ENCODE measurements around the gene DNASE2. TPM values are rescaled to one million over a fixed set of nuclear protein-coding genes. Genes with fewer than 3 reads are reported as not detected.
A peak's percentile ranks its signal among the peaks of the same experiment; 100 is the strongest.

The DNASE2 gene
- total RNA-seq, 1 donor from 2014 or later, result 23.6 TPM

DNA sequence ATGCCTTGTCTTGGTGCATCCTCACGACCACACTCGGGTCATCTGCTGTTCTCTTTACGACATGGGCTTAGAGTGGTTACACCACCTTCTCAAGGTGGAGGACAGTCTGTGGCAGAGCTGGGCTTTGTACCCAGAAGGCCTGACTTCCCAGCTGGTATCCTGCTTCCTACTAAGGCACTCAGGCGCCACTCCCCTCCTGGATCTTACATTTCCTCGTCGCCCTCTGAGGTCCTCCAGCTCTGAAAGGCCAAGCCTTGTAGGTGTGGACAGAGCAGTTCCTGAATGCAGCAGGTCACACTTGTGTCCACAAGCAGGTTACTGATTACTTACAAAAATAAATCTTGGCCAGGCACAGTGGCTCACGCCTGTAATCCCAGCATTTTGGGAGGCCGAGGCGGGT lies 25.9 kb upstream of the DNASE2 start:
- DNase-seq (ENCODE audit: extremely low spot score in 2 of 2), result no peak
- Histone ChIP-seq H3K36me3 (no peaks in the 10 kb centered on the region), H3K9me3 (no peaks in the 10 kb centered on the region), H3K4me3 (no peak overlapping the region), H3K27me3 (no peaks in the 10 kb centered on the region), H3K4me1 (peaks cover 5% of the 10 kb centered on the region), H3K27ac (no peak overlapping the region)
- intact Hi-C loops (cut with DNase I), result no loop called here
- TF ChIP-seq POLR2AphosphoS5 (IDR thresholded peaks at IDR 0.05; ENCODE audit: insufficient read depth in 1 of 2, low read depth in 1 of 2) (no peak), POLR2A (IDR thresholded peaks at IDR 0.05) (no peak), CTCF (IDR thresholded peaks at IDR 0.05) (no peak)

DNA sequence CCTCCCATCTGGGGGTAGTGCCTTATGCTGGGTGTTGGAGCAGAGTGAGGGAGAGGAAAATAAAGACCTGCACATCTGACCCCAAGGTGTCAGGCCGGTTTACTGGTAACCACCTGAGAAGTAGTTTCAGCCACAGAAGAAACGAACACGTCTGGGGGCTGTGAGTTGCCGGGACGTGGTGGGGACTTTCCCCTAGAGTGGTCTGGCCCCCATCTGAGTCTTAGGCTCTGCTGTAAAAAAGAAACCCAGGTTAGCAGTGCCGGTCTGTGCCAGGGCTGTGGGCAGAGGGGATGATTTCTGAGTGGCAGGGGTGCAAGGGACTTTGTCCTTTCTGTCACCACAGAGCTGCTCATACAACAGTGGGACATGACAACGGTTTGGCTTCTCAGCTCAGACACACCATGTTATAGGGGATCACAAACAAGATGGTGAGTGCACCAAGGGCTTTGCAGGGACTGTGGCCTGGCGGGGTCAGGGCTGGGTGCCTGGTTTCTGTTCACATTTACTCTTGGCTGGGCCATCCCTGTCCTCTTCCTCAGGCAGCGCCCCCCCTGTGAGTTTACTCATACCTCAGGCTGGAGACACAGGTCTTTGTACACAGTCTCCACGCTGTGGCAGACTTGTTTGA lies 18.8 kb upstream of the DNASE2 start:
- TF ChIP-seq POLR2AphosphoS5 (IDR thresholded peaks at IDR 0.05; ENCODE audit: insufficient read depth in 1 of 2, low read depth in 1 of 2), result no peak
- no peak for TF ChIP-seq CTCF (IDR thresholded peaks at IDR 0.05)
- TF ChIP-seq POLR2A (IDR thresholded peaks at IDR 0.05), result no peak
- Histone ChIP-seq H3K36me3 (peaks cover 0 to 34% of the 10 kb centered on the region in 2 donors), H3K27ac (no peak overlapping the region), H3K4me3 (no peak overlapping the region), H3K9me3 (no peaks in the 10 kb centered on the region), H3K27me3 (no peaks in the 10 kb centered on the region), H3K4me1 (no peaks in the 10 kb centered on the region)
- DNase-seq (ENCODE audit: extremely low spot score in 2 of 2), result no peak
- intact Hi-C loops (cut with DNase I), result loop anchor here (10.0 kb wide), 1 partner anchor 1555 kb away; the partner anchor contains the start of genes CCDC159 and TMEM205

- intact Hi-C loops (cut with DNase I), result loop anchor here (10.0 kb wide), 1 partner anchor 1552 kb away; the partner anchor contains the start of genes CCDC159 and TMEM205
- Histone ChIP-seq H3K9me3 (no peaks in the 10 kb centered on the region), H3K27me3 (no peaks in the 10 kb centered on the region), H3K4me3 (no peak overlapping the region), H3K36me3 (peaks cover 0 to 50% of the 10 kb centered on the region in 2 donors), H3K27ac (no peak overlapping the region), H3K4me1 (peaks cover 12% of the 10 kb centered on the region)
- TF ChIP-seq POLR2AphosphoS5 (IDR thresholded peaks at IDR 0.05; ENCODE audit: insufficient read depth in 1 of 2, low read depth in 1 of 2), result no peak
- no peak for TF ChIP-seq CTCF (IDR thresholded peaks at IDR 0.05)
- TF ChIP-seq POLR2A (IDR thresholded peaks at IDR 0.05), result no peak
- no peak for DNase-seq (ENCODE audit: extremely low spot score in 2 of 2)
Observed at GRCh38 chr19:12896460-12896859, 15.2 kb upstream of the DNASE2 start.

DNA sequence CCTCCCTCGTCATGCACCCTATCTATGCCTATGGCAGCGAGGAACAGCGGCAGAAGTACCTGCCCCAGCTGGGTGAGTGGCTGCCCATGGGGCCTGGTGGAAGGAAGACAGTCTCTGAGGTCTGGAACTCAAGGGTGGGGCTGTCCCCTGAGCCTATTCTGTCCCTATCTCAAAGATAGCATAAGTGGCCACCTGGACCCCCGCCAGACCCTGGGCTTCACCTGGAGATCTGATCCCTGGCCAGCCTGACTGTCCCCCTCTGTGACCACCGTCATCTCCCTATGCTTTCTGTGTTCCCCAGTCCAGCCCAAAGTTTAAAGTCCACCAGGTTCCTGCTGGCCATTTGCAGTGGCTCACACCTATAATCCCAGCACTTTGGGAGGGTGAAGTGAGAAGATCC lies 12.3 kb upstream of the DNASE2 start:
- Histone ChIP-seq H3K4me1 (peaks cover 14% of the 10 kb centered on the region), H3K9me3 (no peaks in the 10 kb centered on the region), H3K27me3 (no peaks in the 10 kb centered on the region), H3K4me3 (no peak overlapping the region), H3K36me3 (peaks cover 0 to 37% of the 10 kb centered on the region in 2 donors), H3K27ac (no peak overlapping the region)
- intact Hi-C loops (cut with DNase I), result loop anchor here (10.0 kb wide), 1 partner anchor 1549 kb away; the partner anchor contains the start of genes CCDC159 and TMEM205
- TF ChIP-seq POLR2A (IDR thresholded peaks at IDR 0.05) (no peak), POLR2AphosphoS5 (IDR thresholded peaks at IDR 0.05; ENCODE audit: insufficient read depth in 1 of 2, low read depth in 1 of 2) (no peak), CTCF (IDR thresholded peaks at IDR 0.05) (no peak)
- no peak for DNase-seq (ENCODE audit: extremely low spot score in 2 of 2)

DNA sequence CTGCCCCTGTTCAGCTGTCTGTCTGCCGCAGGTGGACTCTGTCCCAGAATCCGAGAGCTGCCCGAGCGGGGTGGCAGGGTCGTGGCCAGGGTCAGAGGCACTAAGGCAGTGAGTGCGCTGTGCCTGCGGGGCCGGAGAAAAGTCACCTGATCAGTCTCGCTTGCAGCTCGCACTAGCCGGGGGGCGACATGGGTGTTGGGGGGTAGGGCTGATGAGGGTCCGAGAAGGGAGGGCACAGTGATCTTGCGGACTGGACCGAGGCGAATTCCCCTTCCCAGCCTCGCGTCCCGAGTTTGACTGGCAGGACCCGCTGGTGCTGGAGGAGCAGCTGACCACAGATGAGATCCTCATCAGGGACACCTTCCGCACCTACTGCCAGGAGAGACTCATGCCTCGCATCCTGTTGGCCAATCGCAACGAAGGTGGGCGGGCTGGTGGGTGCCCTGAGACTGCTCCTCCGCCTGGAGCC lies 10.3 kb upstream of the DNASE2 start:
- Histone ChIP-seq H3K4me1 (peaks cover 14% of the 10 kb centered on the region), H3K27me3 (no peaks in the 10 kb centered on the region), H3K36me3 (peaks cover 0 to 21% of the 10 kb centered on the region in 2 donors), H3K27ac (peak overlapping the region; percentile 71), H3K4me3 (peak overlapping the region; percentile 89 to 92), H3K9me3 (no peaks in the 10 kb centered on the region)
- intact Hi-C loops (cut with DNase I), result loop anchor here (10.0 kb wide), 1 partner anchor 1547 kb away; the partner anchor contains the start of genes CCDC159 and TMEM205
- no peak for TF ChIP-seq POLR2AphosphoS5 (IDR thresholded peaks at IDR 0.05; ENCODE audit: insufficient read depth in 1 of 2, low read depth in 1 of 2)
- TF ChIP-seq POLR2A (IDR thresholded peaks at IDR 0.05), result no peak
- no peak for TF ChIP-seq CTCF (IDR thresholded peaks at IDR 0.05)
- no peak for DNase-seq (ENCODE audit: extremely low spot score in 2 of 2)

Data from vagina (tissue), 2 donors.